GM19463 (cell line): Measurements from ENCODE around the gene GP9.
"Not testable (repeated sequence)": the region's sequence is repeated elsewhere in the genome, so short reads cannot be mapped to it uniquely, and the experiment has no call there.

Experiments
- ATAC-seq: cut with Tn5 transposase; IDR thresholded peaks from one replicate; pipeline ENCODE4 v1.9.1; 2021; ENCODE audit warnings: mild to moderate bottlenecking, moderate library complexity; ENCODE audit not compliant: unreplicated experiment

GP9 gene

DNA sequence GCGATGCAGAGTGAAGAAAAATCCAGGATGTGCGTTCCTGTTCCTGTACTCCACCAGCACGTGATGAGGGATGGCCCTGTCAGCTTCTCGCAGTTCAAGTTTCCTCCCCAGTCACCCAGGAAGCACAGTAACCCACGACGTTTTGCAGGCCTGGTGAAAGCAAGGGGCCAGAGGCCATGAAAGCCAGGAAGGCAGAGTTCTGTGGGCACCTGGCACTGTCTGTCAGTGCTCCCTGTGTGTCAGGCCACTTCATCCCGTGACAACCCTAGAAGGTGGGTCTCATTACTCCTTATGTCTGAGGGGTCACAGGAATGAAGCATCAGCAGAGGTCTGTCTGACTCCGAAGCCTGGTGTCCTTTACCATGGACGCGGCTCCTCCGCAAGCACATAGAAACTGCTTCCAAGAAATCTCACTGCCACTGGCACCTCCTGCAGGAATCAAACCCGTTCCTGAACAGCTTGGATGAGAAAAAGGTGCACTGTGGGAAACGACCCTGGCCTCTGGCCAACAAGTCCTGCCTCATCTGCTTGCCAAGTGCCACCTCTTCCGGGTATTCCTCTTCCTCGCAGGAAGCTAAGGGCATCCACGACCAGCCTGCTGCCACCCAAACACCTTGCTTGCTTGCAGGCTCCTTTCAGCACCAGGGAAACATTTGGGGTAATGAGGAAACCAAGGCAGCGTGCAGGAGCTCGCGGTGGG is 46.4 kb downstream of the GP9 start:
- ATAC-seq: no peak

DNA sequence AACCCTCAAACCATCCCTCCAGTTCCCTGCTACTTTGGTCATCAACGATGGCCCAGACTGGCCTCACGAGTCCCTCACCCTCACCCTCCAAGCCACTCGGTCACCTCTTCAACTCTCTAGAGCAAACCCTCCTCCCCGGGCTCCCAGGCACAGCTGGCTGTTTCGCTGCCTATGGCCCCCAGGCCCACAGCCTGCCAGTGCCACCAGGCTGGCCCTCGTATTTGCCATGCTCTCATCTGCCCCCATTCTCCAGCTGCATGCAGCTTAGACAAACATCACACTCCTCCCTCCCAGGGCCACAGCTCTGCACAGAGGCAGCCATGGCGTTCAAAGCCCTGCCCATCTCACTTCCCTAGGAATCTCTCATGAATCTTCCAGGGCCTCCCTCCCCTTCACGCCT is 47.2 kb downstream of the GP9 start:
- ATAC-seq: no peak

DNA sequence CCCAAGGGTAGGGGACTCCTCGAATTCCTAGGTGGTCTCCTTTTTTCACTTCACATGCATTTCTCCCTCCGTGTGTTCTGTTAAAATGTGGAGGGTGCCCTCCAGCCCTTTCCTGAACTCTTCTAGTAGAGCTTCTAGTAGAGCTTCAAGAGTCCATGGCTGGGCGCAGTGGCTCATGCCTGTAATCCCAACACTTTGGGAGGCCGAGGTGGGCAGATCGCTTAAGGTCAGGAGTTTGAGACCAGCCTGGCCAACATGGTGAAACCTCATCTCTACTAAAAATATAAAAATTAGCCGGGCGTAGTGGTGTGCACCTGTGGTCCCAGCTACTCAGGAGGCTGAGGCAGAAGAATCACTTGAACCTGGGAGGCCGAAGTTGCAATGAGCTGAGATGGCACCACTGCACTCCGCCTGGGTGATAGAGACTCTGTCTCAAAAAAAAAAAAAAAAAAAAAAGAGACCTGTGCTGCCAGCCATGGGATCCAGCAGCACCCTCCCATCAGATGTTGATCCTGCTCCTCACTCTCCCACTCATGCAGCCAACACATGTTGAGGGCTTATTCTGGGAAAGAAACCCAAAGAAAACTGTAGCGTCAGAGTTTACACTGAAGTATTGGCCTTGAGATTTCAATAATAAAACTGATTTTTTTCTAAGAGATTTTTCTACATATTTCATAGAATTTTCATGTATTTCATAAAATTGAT is 50.6 kb downstream of the GP9 start:
- ATAC-seq: not testable (repeated sequence)
